K562 (cell line): ENCODE measurements around the gene NPR2. TPM values are rescaled to one million over a fixed set of nuclear protein-coding genes. Genes with fewer than 3 reads are reported as not detected.
A peak's percentile ranks its signal among the peaks of the same experiment; 100 is the strongest.

Source experiments
- CREB1 ChIP-seq, 2 experiments: sonication (generic) in 1 of 2; formaldehyde crosslinking in 1 of 2; IDR thresholded peaks; 2 replicates each; pipeline versions ENCODE4 v1.6.1 to v1.8.0; 2012 to 2022; ENCODE audit warnings: inconsistent platforms in 1 of 2, mild to moderate bottlenecking in 1 of 2, missing genetic modification reagents in 1 of 2, moderate library complexity in 1 of 2
- CREM ChIP-seq: IDR thresholded peaks from 2 replicates; pipeline ENCODE4 v1.6.1; 2014; ENCODE audit warnings: antibody characterized with exemption, low read depth
- FIP1L1 ChIP-seq: fragments of 200-400 bp; formaldehyde crosslinking; IDR thresholded peaks from 2 replicates; pipeline ENCODE4 v1.6.1; 2018; ENCODE audit warnings: mild to moderate bottlenecking, low read depth, low read length; ENCODE audit not compliant: poor library complexity, severe bottlenecking
- FOXJ2 ChIP-seq: fragments of 200-800 bp; sonication (Bioruptor generic); IDR thresholded peaks from 2 replicates; pipeline ENCODE4 v1.6.1; 2016; ENCODE audit warnings: missing genetic modification characterization, missing compliant biosample characterization
- GATA2 ChIP-seq: sonication (generic); formaldehyde crosslinking; IDR thresholded peaks from 2 replicates; pipeline ENCODE4 v1.4.0; 2020; ENCODE audit warnings: mild to moderate bottlenecking, missing genetic modification reagents
- KDM5B ChIP-seq: fragments of 200-600 bp; sonication (generic); IDR thresholded peaks from 2 replicates; pipeline ENCODE4 v1.6.1; 2012; ENCODE audit warnings: low read depth, mild to moderate bottlenecking, moderate library complexity, low read length, control low read depth, inconsistent platforms; ENCODE audit not compliant: insufficient replicate concordance
- LCOR ChIP-seq: sonication (generic); formaldehyde crosslinking; IDR thresholded peaks from 2 replicates; pipeline ENCODE4 v1.8.0; 2022; ENCODE audit warnings: mild to moderate bottlenecking, missing genetic modification reagents
- MAZ ChIP-seq, 2 experiments: fragments of 450-650 bp in 1 of 2; sonication (generic) in 1 of 2; formaldehyde crosslinking; IDR thresholded peaks in 1 of 2; conservative IDR thresholded peaks in 1 of 2; 2 replicates each; pipeline versions ENCODE4 v1.4.0 to v1.5.0; 2020; ENCODE audit warnings: mild to moderate bottlenecking in 1 of 2, missing genetic modification reagents in 1 of 2
- MBD2 ChIP-seq: sonication (generic); IDR thresholded peaks from 2 replicates; pipeline ENCODE4 v1.6.1; 2016; ENCODE audit warnings: low read depth, borderline replicate concordance
- MEF2A ChIP-seq: IDR thresholded peaks from 2 replicates; pipeline ENCODE4 v1.6.1; 2011; ENCODE audit warnings: low read depth, mild to moderate bottlenecking, low read length, moderate library complexity; ENCODE audit not compliant: control insufficient read depth
- NFRKB ChIP-seq: fragments of 450-650 bp; IDR thresholded peaks from 2 replicates; pipeline ENCODE4 v1.6.1; 2016; ENCODE audit warnings: low read depth
- NFYB ChIP-seq: IDR thresholded peaks from 2 replicates; pipeline ENCODE4 v1.6.1; 2011; ENCODE audit warnings: mild to moderate bottlenecking, moderate library complexity; ENCODE audit not compliant: insufficient read length; ENCODE audit errors: extremely low read depth
- NR1H2 ChIP-seq: sonication (generic); formaldehyde crosslinking; IDR thresholded peaks from 2 replicates; pipeline ENCODE4 v1.4.0; 2020; ENCODE audit warnings: mild to moderate bottlenecking, missing genetic modification reagents
- NRF1 ChIP-seq, 2 experiments: fragments of 450-650 bp; IDR thresholded peaks in 1 of 2; conservative IDR thresholded peaks in 1 of 2; 2 replicates each; pipeline ENCODE4 v1.6.1; 2014; ENCODE audit warnings: mild to moderate bottlenecking in 2 of 2
- RAD21 ChIP-seq, 2 experiments: fragments of 250-450 bp in 1 of 2; fragments of 450-650 bp in 1 of 2; sonication (Bioruptor Pico) in 1 of 2; formaldehyde crosslinking in 1 of 2; IDR thresholded peaks in 1 of 2; conservative IDR thresholded peaks in 1 of 2; 2 replicates each; pipeline versions ENCODE4 v1.4.0 to v1.8.0; 2020 to 2022; ENCODE audit warnings: mild to moderate bottlenecking in 2 of 2, moderate library complexity in 1 of 2
- RBM14 ChIP-seq: fragments of 200-400 bp; formaldehyde crosslinking; IDR thresholded peaks from 2 replicates; pipeline ENCODE4 v1.6.1; 2018; ENCODE audit warnings: low read depth, mild to moderate bottlenecking, low read length, moderate library complexity, borderline replicate concordance; ENCODE audit not compliant: insufficient read depth
- SUPT5H ChIP-seq: fragments of 450-650 bp; IDR thresholded peaks from 2 replicates; pipeline ENCODE4 v1.6.1; 2016
- ZBTB7A ChIP-seq: IDR thresholded peaks from 2 replicates; pipeline ENCODE4 v1.6.1; 2011; ENCODE audit warnings: low read depth, mild to moderate bottlenecking, low read length, moderate library complexity, borderline replicate concordance; ENCODE audit not compliant: control insufficient read depth
- polyA plus RNA-seq, 8 experiments: library from polyadenylated mRNA; depleted of rRNA in 4 of 8; stranded (reverse) in 5 of 8; unstranded in 3 of 8; fragments of >200 nt; fragmentation: Nextera tagmentation in 2 of 8; fragmentation: Illumina TruSeq in 1 of 8; extraction: Ambion mirVana in 2 of 8; extraction: Trizol in 1 of 8; gene quantifications; 2 replicates each; pipeline versions ENCODE4 v1.2.1 to v1.2.3, GENCODE V29; 2011 to 2014; ENCODE audit warnings: inconsistent platforms in 1 of 8, missing spikeins in 1 of 8
- total RNA-seq, 7 experiments: library from RNA; depleted of rRNA in 6 of 7; stranded (reverse); fragments of >200 nt in 6 of 7; fragmentation: Illumina TruSeq in 2 of 7; extraction: Trizol in 2 of 7; gene quantifications; 2 replicates each; pipeline versions ENCODE4 v1.2.1 to v1.2.3, GENCODE V29; 2011 to 2021; ENCODE audit warnings: low replicate concordance in 1 of 7
- TF ChIP-seq, protein P1 (sequence below), 2 experiments: fragments of 450-650 bp; conservative IDR thresholded peaks; 2 replicates each; pipeline ENCODE4 v1.6.1; 2017; ENCODE audit warnings: mild to moderate bottlenecking in 2 of 2, moderate library complexity in 2 of 2
- TF ChIP-seq, protein P2 (sequence below): fragments of 450-650 bp; IDR thresholded peaks from 2 replicates; pipeline ENCODE4 v1.6.1; 2018; ENCODE audit not compliant: partially characterized antibody
- TF ChIP-seq, protein P3 (sequence below): sonication (generic); formaldehyde crosslinking; IDR thresholded peaks from 2 replicates; pipeline ENCODE4 v1.8.0; 2022; ENCODE audit warnings: mild to moderate bottlenecking, missing genetic modification reagents

NPR2 gene
- total and polyA plus RNA-seq, 9 of the 15 experiments (the other 6 are each of a cell fraction or from before 2014, with no cell fraction given), result 2.4 to 12.9 (median 6.0) TPM

DNA sequence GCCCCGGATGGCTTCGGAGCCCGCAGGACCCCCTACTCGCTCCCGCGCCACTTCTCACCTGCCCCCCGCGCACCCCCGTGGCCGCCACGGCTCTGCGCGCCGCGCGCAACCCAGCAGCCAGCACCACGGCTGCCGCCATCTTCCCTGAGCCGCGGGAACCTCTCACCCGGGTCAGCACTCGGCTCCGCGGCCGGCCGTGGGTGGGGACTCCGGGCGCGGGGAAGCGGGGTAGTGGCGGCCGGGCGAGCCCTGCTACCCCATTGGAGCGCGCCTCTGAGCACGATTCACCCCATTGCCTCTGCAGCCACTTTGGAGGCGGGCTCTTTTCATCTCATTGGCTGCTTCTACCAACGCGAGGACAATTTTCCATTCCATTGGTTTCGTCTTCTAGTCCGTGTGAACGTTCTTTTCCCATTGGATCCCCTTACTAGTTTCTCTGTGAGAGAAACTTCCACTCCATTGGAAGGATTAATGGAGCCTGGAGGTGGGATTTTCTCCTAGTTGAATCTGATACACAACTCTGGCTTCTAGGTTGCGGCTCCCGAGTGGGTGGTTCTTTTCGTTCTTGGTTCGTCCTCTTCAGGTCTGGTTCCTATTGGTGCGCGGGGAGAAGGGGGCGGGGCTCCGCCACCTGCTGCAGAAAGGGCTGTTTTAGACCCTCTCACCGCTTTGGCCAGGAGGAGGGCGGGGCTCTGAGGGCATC is 23.6 kb downstream of the NPR2 start, which contains the start of gene HINT2 (continued):
- TF ChIP-seq NRF1 (conservative IDR thresholded peaks at IDR 0.05 in 1 of 2, IDR thresholded peaks at IDR 0.05 in 1 of 2) (peak; percentile 81 to 86), RBM14 (0 out of 2 replicates have a peak, but pooled peaks have one; percentile 79), FOXJ2 (tag) (0 out of 2 replicates have a peak, but pooled peaks have one; percentile 36), LCOR (CRISPR knock-in tag) (0 out of 2 replicates have a peak, but pooled peaks have one; percentile 64), NFRKB (peak; percentile 50; the same call in 1 of the 2 replicates), MEF2A (no peak), GATA2 (no peak), NFYB (peak; percentile 81), FIP1L1 (peak; percentile 70), NR1H2 (CRISPR knock-in tag) (no peak), SUPT5H (peak; percentile 77), CREB1 (IDR thresholded peaks at IDR 0.05) (peak; percentile 25; the same call in 1 of the 2 replicates), CREB1 (CRISPR knock-in tag; IDR thresholded peaks at IDR 0.05) (peak; percentile 45), ZBTB7A (peak; percentile 32; the same call in 1 of the 2 replicates), MAZ (CRISPR knock-in tag; conservative IDR thresholded peaks at IDR 0.05 in 1 of 2, IDR thresholded peaks at IDR 0.05 in 1 of 2) (0 out of 4 replicates have a peak, but pooled peaks of 1 of the 2 experiments have one; percentile 46), CREM (peak; percentile 65), KDM5B (peak; percentile 77), MBD2 (peak; percentile 93), RAD21 (CRISPR knock-in tag; conservative IDR thresholded peaks at IDR 0.05 in 1 of 2, IDR thresholded peaks at IDR 0.05 in 1 of 2) (no peak)
- TF ChIP-seq, protein P1, sequence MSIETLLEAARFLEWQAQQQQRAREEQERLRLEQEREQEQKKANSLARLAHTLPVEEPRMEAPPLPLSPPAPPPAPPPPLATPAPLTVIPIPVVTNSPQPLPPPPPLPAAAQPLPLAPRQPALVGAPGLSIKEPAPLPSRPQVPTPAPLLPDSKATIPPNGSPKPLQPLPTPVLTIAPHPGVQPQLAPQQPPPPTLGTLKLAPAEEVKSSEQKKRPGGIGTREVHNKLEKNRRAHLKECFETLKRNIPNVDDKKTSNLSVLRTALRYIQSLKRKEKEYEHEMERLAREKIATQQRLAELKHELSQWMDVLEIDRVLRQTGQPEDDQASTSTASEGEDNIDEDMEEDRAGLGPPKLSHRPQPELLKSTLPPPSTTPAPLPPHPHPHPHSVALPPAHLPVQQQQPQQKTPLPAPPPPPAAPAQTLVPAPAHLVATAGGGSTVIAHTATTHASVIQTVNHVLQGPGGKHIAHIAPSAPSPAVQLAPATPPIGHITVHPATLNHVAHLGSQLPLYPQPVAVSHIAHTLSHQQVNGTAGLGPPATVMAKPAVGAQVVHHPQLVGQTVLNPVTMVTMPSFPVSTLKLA (conservative IDR thresholded peaks at IDR 0.05), result peak in 1 of 2 experiments; percentile 54; a peak in 2 of 4 replicates
- TF ChIP-seq, protein P2, sequence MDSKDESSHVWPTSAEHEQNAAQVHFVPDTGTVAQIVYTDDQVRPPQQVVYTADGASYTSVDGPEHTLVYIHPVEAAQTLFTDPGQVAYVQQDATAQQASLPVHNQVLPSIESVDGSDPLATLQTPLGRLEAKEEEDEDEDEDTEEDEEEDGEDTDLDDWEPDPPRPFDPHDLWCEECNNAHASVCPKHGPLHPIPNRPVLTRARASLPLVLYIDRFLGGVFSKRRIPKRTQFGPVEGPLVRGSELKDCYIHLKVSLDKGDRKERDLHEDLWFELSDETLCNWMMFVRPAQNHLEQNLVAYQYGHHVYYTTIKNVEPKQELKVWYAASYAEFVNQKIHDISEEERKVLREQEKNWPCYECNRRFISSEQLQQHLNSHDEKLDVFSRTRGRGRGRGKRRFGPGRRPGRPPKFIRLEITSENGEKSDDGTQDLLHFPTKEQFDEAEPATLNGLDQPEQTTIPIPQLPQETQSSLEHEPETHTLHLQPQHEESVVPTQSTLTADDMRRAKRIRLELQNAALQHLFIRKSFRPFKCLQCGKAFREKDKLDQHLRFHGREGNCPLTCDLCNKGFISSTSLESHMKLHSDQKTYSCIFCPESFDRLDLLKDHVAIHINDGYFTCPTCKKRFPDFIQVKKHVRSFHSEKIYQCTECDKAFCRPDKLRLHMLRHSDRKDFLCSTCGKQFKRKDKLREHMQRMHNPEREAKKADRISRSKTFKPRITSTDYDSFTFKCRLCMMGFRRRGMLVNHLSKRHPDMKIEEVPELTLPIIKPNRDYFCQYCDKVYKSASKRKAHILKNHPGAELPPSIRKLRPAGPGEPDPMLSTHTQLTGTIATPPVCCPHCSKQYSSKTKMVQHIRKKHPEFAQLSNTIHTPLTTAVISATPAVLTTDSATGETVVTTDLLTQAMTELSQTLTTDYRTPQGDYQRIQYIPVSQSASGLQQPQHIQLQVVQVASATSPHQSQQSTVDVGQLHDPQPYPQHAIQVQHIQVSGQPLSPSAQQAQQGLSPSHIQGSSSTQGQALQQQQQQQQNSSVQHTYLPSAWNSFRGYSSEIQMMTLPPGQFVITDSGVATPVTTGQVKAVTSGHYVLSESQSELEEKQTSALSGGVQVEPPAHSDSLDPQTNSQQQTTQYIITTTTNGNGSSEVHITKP, result peak; percentile 95
- TF ChIP-seq, protein P3, sequence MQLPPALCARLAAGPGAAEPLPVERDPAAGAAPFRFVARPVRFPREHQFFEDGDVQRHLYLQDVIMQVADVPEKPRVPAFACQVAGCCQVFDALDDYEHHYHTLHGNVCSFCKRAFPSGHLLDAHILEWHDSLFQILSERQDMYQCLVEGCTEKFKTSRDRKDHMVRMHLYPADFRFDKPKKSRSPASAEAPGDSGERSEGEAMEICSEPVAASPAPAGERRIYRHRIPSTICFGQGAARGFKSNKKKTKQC (CRISPR knock-in tag), result 0 out of 2 replicates have a peak, but pooled peaks have one; percentile 8
